Transverse colon (tissue), 4 donors: Measurements from ENCODE around the gene GGA1. TPM values are rescaled to one million over a fixed set of nuclear protein-coding genes. Genes with fewer than 3 reads are reported as not detected.

Experiments used
- DNase-seq: peaks from one replicate; pipeline ENCODE4 v3.0.0-alpha.2; 2019
- H3K27ac ChIP-seq, 4 donors: fragments of 200-600 bp; sonication (generic); 2 replicates each; pipeline ENCODE4 v1.5.1; 2016 to 2018; ENCODE audit warnings: inconsistent platforms in 4 of 4
- H3K27me3 ChIP-seq: fragments of 200-600 bp; sonication (generic); 2 replicates; pipeline ENCODE4 v1.5.1; 2017; ENCODE audit warnings: inconsistent platforms
- H3K36me3 ChIP-seq, 4 donors: fragments of 200-600 bp; sonication (generic); 2 replicates each; pipeline ENCODE4 v1.5.1; 2017 to 2019; ENCODE audit warnings: inconsistent platforms in 4 of 4
- H3K4me1 ChIP-seq, 4 donors: fragments of 200-600 bp; sonication (generic); 2 replicates each; pipeline ENCODE4 v1.5.1; 2017 to 2020; ENCODE audit warnings: inconsistent platforms in 4 of 4
- H3K4me3 ChIP-seq, 4 donors: fragments of 200-600 bp; sonication (generic); 1 replicate in 1 of 4; 2 replicates in 3 of 4; pipeline versions ENCODE4 v1.5.1 to v1.6.1; 2017 to 2019; ENCODE audit warnings: inconsistent platforms in 4 of 4
- H3K9me3 ChIP-seq, 2 donors: fragments of 200-600 bp; sonication (generic); 2 replicates each; pipeline ENCODE4 v1.5.1; 2017 to 2019; ENCODE audit warnings: inconsistent platforms in 2 of 2
- CTCF ChIP-seq, 5 experiments: fragments of 200-600 bp in 3 of 5; fragments of 450-650 bp in 2 of 5; sonication (generic) in 3 of 5; IDR thresholded peaks; 1 replicate in 2 of 5; 2 replicates in 3 of 5; pipeline ENCODE4 v1.5.1; 2016 to 2017; ENCODE audit warnings: antibody characterized with exemption in 5 of 5, inconsistent platforms in 3 of 5, mild to moderate bottlenecking in 2 of 5, moderate library complexity in 1 of 5
- EP300 ChIP-seq: sonication (generic); formaldehyde crosslinking; IDR thresholded peaks from one replicate; pipeline ENCODE4 v1.6.1; 2017; ENCODE audit warnings: antibody characterized with exemption, low read depth
- POLR2A ChIP-seq: fragments of 450-650 bp; IDR thresholded peaks from one replicate; pipeline ENCODE4 v1.6.1; 2016; ENCODE audit warnings: antibody characterized with exemption, mild to moderate bottlenecking, moderate library complexity
- POLR2AphosphoS5 ChIP-seq, 3 donors: sonication (generic); formaldehyde crosslinking; IDR thresholded peaks; one replicate each; pipeline ENCODE4 v1.6.1; 2016; ENCODE audit warnings: antibody characterized with exemption in 3 of 3
- WGBS, 2 donors: methylation state at CpG; one replicate each; pipeline ENCODE4 v1.1.5; 2018; ENCODE audit warnings: low coverage in 1 of 2; 5-methylcytosine and 5-hydroxymethylcytosine counted together
- in situ Hi-C, 4 donors: fragments of 200-750 bp; cut with MboI; loops; one replicate each; pipeline versions ENCODE4 v1.15.0 to v1.15.1; 2017; ENCODE audit warnings: low sequenced_read_pairs in 3 of 4, low pct_ligation_motif_present in 1 of 4, low pct_unique_long_range_greater_than_20kb in 1 of 4
- intact Hi-C: fragments of 100-400 bp; cut with DNase I; formaldehyde crosslinking; loops from one replicate; pipeline ENCODE4 v1.15.1; 2023; ENCODE audit warnings: low total_unique reads
- total RNA-seq, 4 donors: library from RNA; depleted of rRNA; stranded (reverse); fragments of >200 nt; gene quantifications; one replicate each; pipeline ENCODE4 v1.1.0, GENCODE V29; 2016

Gene GGA1
- total RNA-seq, 4 donors from 2014 or later, result 60.1 to 142 (median 73.8) TPM

GRCh38 chr22:37604074-37604473 is 4.6 kb upstream of the GGA1 start:
- 87 to 93% methylated on average over 4 to 6 of the region's 6 CpGs for WGBS, 2 donors
- Histone ChIP-seq H3K4me1 (peaks cover 0 to 35% (median 22%) of the 10 kb centered on the region in 4 donors), H3K9me3 (no peaks in the 10 kb centered on the region), H3K4me3 (no peak overlapping the region), H3K27ac (no peak overlapping the region), H3K27me3 (no peaks in the 10 kb centered on the region), H3K36me3 (no peaks in the 10 kb centered on the region)
- no peak for TF ChIP-seq CTCF (IDR thresholded peaks at IDR 0.05)
- no peak for TF ChIP-seq POLR2A
- TF ChIP-seq POLR2AphosphoS5 (IDR thresholded peaks at IDR 0.05), result no peak
- no peak for TF ChIP-seq EP300
- in situ Hi-C loops, result no loop called here
- intact Hi-C loops, result no loop called here
- DNase-seq, result no peak

GRCh38 chr22:37604875-37605274 is 3.8 kb upstream of the GGA1 start:
- Histone ChIP-seq H3K9me3 (no peaks in the 10 kb centered on the region), H3K36me3 (no peaks in the 10 kb centered on the region), H3K27ac (no peak overlapping the region), H3K4me3 (no peak overlapping the region), H3K27me3 (no peaks in the 10 kb centered on the region), H3K4me1 (peaks cover 0 to 35% (median 25%) of the 10 kb centered on the region in 4 donors)
- in situ Hi-C loops (no loop called here), intact Hi-C loops (no loop called here)
- DNase-seq, result no peak
- TF ChIP-seq EP300 (no peak), CTCF (IDR thresholded peaks at IDR 0.05) (no peak), POLR2A (no peak), POLR2AphosphoS5 (IDR thresholded peaks at IDR 0.05) (no peak)
- WGBS, 2 donors, result 65% methylated on average over 5 of the region's 5 CpGs; no CpG with 5 or more reads in 1 of the 2 donors

- peak overlapping the region in 3 of 4 donors; percentile 62 to 94 (median 89) for H3K4me3 ChIP-seq
- peak overlapping the region; percentile 91 to 97 (median 94) for H3K27ac ChIP-seq
- peak in 2 of 3 donors; percentile 16 to 57 for TF ChIP-seq POLR2AphosphoS5 (IDR thresholded peaks at IDR 0.05)
- TF ChIP-seq CTCF (IDR thresholded peaks at IDR 0.05), result peak; percentile 98 to 99 (median 98)
- no peak for TF ChIP-seq POLR2A
- TF ChIP-seq EP300, result no peak
- H3K27me3 ChIP-seq, result no peaks in the 10 kb centered on the region
- WGBS, 2 donors, result 3 to 5% methylated on average over 21 to 44 of the region's 44 CpGs
- H3K4me1 ChIP-seq, result peaks cover 5 to 42% (median 33%) of the 10 kb centered on the region in 4 donors
- in situ Hi-C loops (no loop called here), intact Hi-C loops (no loop called here)
- no peaks in the 10 kb centered on the region for H3K9me3 ChIP-seq
- no peaks in the 10 kb centered on the region for H3K36me3 ChIP-seq
- peak; percentile 95 for DNase-seq
Observed at GRCh38 chr22:37607010-37607934, 1.4 kb upstream of the GGA1 start.

DNA sequence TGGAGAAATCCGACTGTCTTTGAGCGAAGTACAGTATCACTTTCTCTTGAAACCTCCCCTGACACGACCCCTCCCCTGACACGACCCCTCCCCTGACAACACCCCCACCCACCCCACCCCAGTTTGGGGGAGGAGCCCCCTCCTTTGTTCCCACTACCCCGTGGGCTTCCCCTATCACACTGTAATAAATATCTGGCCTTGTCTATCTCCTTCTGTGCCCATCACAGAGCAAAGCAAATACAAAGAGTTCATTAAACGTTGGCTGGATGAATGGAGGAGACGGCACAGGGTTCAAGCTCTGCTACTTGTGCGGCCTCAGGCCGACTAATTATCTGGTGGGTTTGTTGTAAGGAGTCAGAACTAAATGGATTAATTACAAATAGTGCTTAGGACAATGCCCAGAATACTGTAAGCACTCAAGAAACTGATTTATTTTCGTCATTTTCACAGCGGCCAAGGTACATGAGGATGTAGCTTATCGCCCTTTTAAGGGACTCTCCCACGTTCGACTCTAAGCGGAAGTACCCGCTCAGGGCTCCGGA is 628 bp upstream of the GGA1 start:
- Histone ChIP-seq H3K36me3 (no peaks in the 10 kb centered on the region), H3K27me3 (no peaks in the 10 kb centered on the region), H3K4me3 (peak overlapping the region; percentile 62 to 94 (median 88)), H3K27ac (peak overlapping the region; percentile 91 to 97 (median 94)), H3K9me3 (no peaks in the 10 kb centered on the region), H3K4me1 (peaks cover 5 to 44% (median 35%) of the 10 kb centered on the region in 4 donors)
- in situ Hi-C loops, result no loop called here
- TF ChIP-seq CTCF (IDR thresholded peaks at IDR 0.05) (no peak), POLR2A (no peak), POLR2AphosphoS5 (IDR thresholded peaks at IDR 0.05) (no peak), EP300 (no peak)
- peak; percentile 30 for DNase-seq
- 0 to 2% methylated on average over 1 to 17 of the region's 17 CpGs for WGBS, 2 donors
- intact Hi-C loops, result no loop called here
